CD14-positive monocyte (primary cell): ENCODE results near the gene TESPA1. TPM values are rescaled to one million over a fixed set of nuclear protein-coding genes. Genes with fewer than 3 reads are reported as not detected.

Experiments used
- DNase-seq, 3 donors: peaks; one replicate each; pipeline ENCODE4 v3.0.0-alpha.2; 2011 to 2022
- H2AFZ ChIP-seq: 2 replicates; pipeline ENCODE4 v1.6.0; 2012; ENCODE audit warnings: mild to moderate bottlenecking, low read depth, low read length, inconsistent platforms; ENCODE audit not compliant: insufficient read depth, poor library complexity, severe bottlenecking
- H3K27ac ChIP-seq, 2 donors: 1 replicate in 1 of 2; 2 replicates in 1 of 2; pipeline ENCODE4 v1.5.1; 2012 to 2013; ENCODE audit warnings: low read length in 2 of 2, control low read depth in 1 of 2, inconsistent platforms in 1 of 2, low read depth in 1 of 2, mild to moderate bottlenecking in 1 of 2
- H3K27me3 ChIP-seq, 2 donors: one replicate each; pipeline versions ENCODE4 v1.6.0 to v1.6.1; 2011 to 2013; ENCODE audit warnings: low read length in 2 of 2; ENCODE audit not compliant: control insufficient read depth in 2 of 2, insufficient read depth in 2 of 2
- H3K36me3 ChIP-seq, 2 donors: replicated peaks in 1 of 2; 1 replicate in 1 of 2; 2 replicates in 1 of 2; pipeline versions ENCODE4 v1.5.1 to v1.6.1; 2012 to 2013; ENCODE audit warnings: low read length in 2 of 2, control low read depth in 1 of 2, inconsistent platforms in 1 of 2, mild to moderate bottlenecking in 1 of 2; ENCODE audit not compliant: insufficient read depth in 2 of 2, control insufficient read depth in 1 of 2
- H3K4me1 ChIP-seq, 2 donors: 1 replicate in 1 of 2; 2 replicates in 1 of 2; pipeline versions ENCODE4 v1.5.1 to v1.6.1; 2012 to 2013; ENCODE audit warnings: low read length in 2 of 2, control low read depth in 1 of 2, inconsistent platforms in 1 of 2, mild to moderate bottlenecking in 1 of 2, moderate library complexity in 1 of 2; ENCODE audit not compliant: insufficient read depth in 2 of 2, control insufficient read depth in 1 of 2
- H3K4me2 ChIP-seq: replicated peaks from 2 replicates; pipeline ENCODE3; 2012; ENCODE audit warnings: low read length, moderate library complexity, mild to moderate bottlenecking; ENCODE audit not compliant: poor library complexity, severe bottlenecking; ENCODE audit errors: extremely low read depth
- H3K4me3 ChIP-seq, 3 experiments: fragments of 200-600 bp in 1 of 3; sonication (generic) in 1 of 3; replicated peaks in 1 of 3; 1 replicate in 2 of 3; 2 replicates in 1 of 3; pipeline ENCODE4 v1.5.1; 2011 to 2013; ENCODE audit warnings: low read length in 3 of 3, mild to moderate bottlenecking in 3 of 3, control low read depth in 2 of 3, low read depth in 2 of 3, inconsistent platforms in 1 of 3, moderate library complexity in 1 of 3
- H3K79me2 ChIP-seq: 2 replicates; pipeline ENCODE4 v1.6.0; 2012; ENCODE audit warnings: mild to moderate bottlenecking, control low read depth, inconsistent platforms, low read length, moderate library complexity; ENCODE audit not compliant: insufficient read depth
- H3K9ac ChIP-seq: 2 replicates; pipeline ENCODE4 v1.6.0; 2017; ENCODE audit warnings: low read length, mild to moderate bottlenecking; ENCODE audit not compliant: insufficient read depth, poor library complexity, severe bottlenecking
- H3K9me3 ChIP-seq, 2 donors: replicated peaks in 1 of 2; 1 replicate in 1 of 2; 2 replicates in 1 of 2; pipeline versions ENCODE4 v1.5.1 to v1.6.1; 2012 to 2013; ENCODE audit warnings: low read length in 2 of 2, control low read depth in 1 of 2; ENCODE audit not compliant: control insufficient read depth in 1 of 2, insufficient read depth in 1 of 2
- H4K20me1 ChIP-seq: 2 replicates; pipeline ENCODE4 v1.6.0; 2012; ENCODE audit warnings: mild to moderate bottlenecking, low read length, control low read depth, moderate library complexity; ENCODE audit not compliant: insufficient read depth
- H3K27ac Mint-ChIP-seq, 7 donors: one replicate each; pipeline ENCODE4 v1.8.0; 2020; ENCODE audit warnings: mild to moderate bottlenecking in 7 of 7, mixed read lengths in 7 of 7, moderate library complexity in 6 of 7, inconsistent platforms in 2 of 7
- H3K27me3 Mint-ChIP-seq, 3 donors: one replicate each; pipeline ENCODE4 v1.8.0; 2021 to 2022; ENCODE audit warnings: low read depth in 3 of 3, mild to moderate bottlenecking in 3 of 3, mixed read lengths in 3 of 3, moderate library complexity in 3 of 3, inconsistent platforms in 1 of 3
- H3K36me3 Mint-ChIP-seq, 2 donors: one replicate each; pipeline ENCODE4 v1.8.0; 2020; ENCODE audit warnings: mixed read lengths in 2 of 2, inconsistent platforms in 1 of 2, mild to moderate bottlenecking in 1 of 2
- H3K4me1 Mint-ChIP-seq: one replicate; pipeline ENCODE4 v1.8.0; 2020; ENCODE audit warnings: mild to moderate bottlenecking, mixed read lengths
- H3K4me3 Mint-ChIP-seq, 2 donors: one replicate each; pipeline ENCODE4 v1.8.0; 2020; ENCODE audit warnings: mild to moderate bottlenecking in 2 of 2, mixed read lengths in 2 of 2, moderate library complexity in 1 of 2
- H3K9me3 Mint-ChIP-seq, 7 donors: one replicate each; pipeline ENCODE4 v1.8.0; 2020 to 2022; ENCODE audit warnings: mixed read lengths in 7 of 7, mild to moderate bottlenecking in 6 of 7, moderate library complexity in 6 of 7, inconsistent platforms in 2 of 7
- CTCF ChIP-seq: fragments of 200-600 bp; IDR thresholded peaks from one replicate; pipeline ENCODE4 v1.8.0; 2022; ENCODE audit warnings: antibody characterized with exemption, mild to moderate bottlenecking
- WGBS: methylation state at CpG from one replicate; pipeline ENCODE4 v1.1.5; 2013; ENCODE audit warnings: missing lambda C conversion rate; ENCODE audit not compliant: insufficient coverage; 5-methylcytosine and 5-hydroxymethylcytosine counted together
- intact Hi-C, 2 donors: fragments of 100-400 bp; cut with micrococcal nuclease; formaldehyde crosslinking; loops; one replicate each; pipeline versions ENCODE4 v1.15.0 to v1.15.1; 2023
- polyA minus RNA-seq: library from RNA; depleted of rRNA, polyadenylated mRNA; stranded (reverse); fragments of >200 nt; gene quantifications from 2 replicates; pipeline ENCODE4 v1.2.3, GENCODE V29; 2012
- polyA plus RNA-seq, 3 donors: library from polyadenylated mRNA; depleted of rRNA in 1 of 3; unstranded in 2 of 3; stranded (reverse) in 1 of 3; fragments of 300-500 nt in 2 of 3; fragments of >200 nt in 1 of 3; fragmentation: Illumina TruSeq in 2 of 3; gene quantifications; 1 replicate in 2 of 3; 2 replicates in 1 of 3; pipeline ENCODE4 v1.2.3, GENCODE V29; 2012 to 2021
- total RNA-seq, 12 experiments: library from RNA in 1 of 12; stranded (reverse) in 1 of 12; fragments of 120-200 nt in 1 of 12; gene quantifications; one replicate each; pipeline ENCODE4 v1.2.4 and lab custom pipeline; 2013 to 2026; ENCODE audit warnings: mixed read lengths in 6 of 12, inconsistent platforms in 1 of 12

Gene TESPA1
- 0.62 TPM for total RNA-seq (2013)
- under 1 TPM; 0.23 to 0.61 (median 0.37) TPM for polyA plus RNA-seq
- 0.42 and 0.96 TPM in 2 replicates for polyA minus RNA-seq
- 0 to 2.4 (median 0.50) reads per million in 11 experiments for total RNA-seq (lab: John Stamatoyannopoulos, UW)

GRCh38 chr12:54984658-54985376, at the start of gene TESPA1:
TSS of gene TESPA1 (minus strand) at chr12:54984762. CDS start at chr12:54974562, 10,200 bp downstream.
- H3K9me3 Mint-ChIP-seq: no peaks in the 10 kb centered on the region
- Histone ChIP-seq H2AFZ (peak within 1 kb of the TSS; percentile 66), H3K4me3 (peak within 1 kb of the TSS in 2 of 3 experiments; percentile 4 to 51), H3K79me2 (no peaks in the 10 kb centered on the region), H3K27ac (peak within 1 kb of the TSS in 1 of 2 donors; percentile 51), H4K20me1 (no peaks in the 10 kb centered on the region), H3K9ac (peak within 1 kb of the TSS; percentile 6), H3K4me2 (peak within 1 kb of the TSS; percentile 61), H3K27me3 (no peaks in the 10 kb centered on the region), H3K4me1 (peaks cover 16 to 18% of the 10 kb centered on the region in 2 donors), H3K36me3 (no peaks in the 10 kb centered on the region), H3K9me3 (no peaks in the 10 kb centered on the region)
- peaks cover 34% of the 10 kb centered on the region for H3K4me1 Mint-ChIP-seq
- no peak for TF ChIP-seq CTCF
- peaks cover 0 to 3% (median 2%) of the 10 kb centered on the region in 3 donors for H3K27me3 Mint-ChIP-seq
- intact Hi-C loops: no loop called here
- DNase-seq: peak; percentile 69 to 71 (median 71)
- peak within 1 kb of the TSS; percentile 57 to 77 for H3K4me3 Mint-ChIP-seq
- H3K36me3 Mint-ChIP-seq: peaks cover 0 to 2% of the 10 kb centered on the region in 2 donors
- peak within 1 kb of the TSS in 6 of 7 donors; percentile 22 to 68 (median 53) for H3K27ac Mint-ChIP-seq
- 0% methylated on average over 3 of the region's 12 CpGs for WGBS

GRCh38 chr12:55034218-55034617, 49.7 kb upstream of the TESPA1 start:
- Mint-ChIP-seq H3K4me1 (peaks cover 46% of the 10 kb centered on the region), H3K27ac (no peak overlapping the region), H3K36me3 (peaks cover 0 to 2% of the 10 kb centered on the region in 2 donors), H3K27me3 (peaks cover 0 to 1% (median 0%) of the 10 kb centered on the region in 3 donors), H3K4me3 (no peak overlapping the region), H3K9me3 (no peaks in the 10 kb centered on the region)
- H3K27ac ChIP-seq: no peak overlapping the region
- H3K36me3 ChIP-seq: no peaks in the 10 kb centered on the region
- peaks cover 31 to 47% of the 10 kb centered on the region in 2 donors for H3K4me1 ChIP-seq
- H3K9me3 ChIP-seq: no peaks in the 10 kb centered on the region
- H3K79me2 ChIP-seq: no peaks in the 10 kb centered on the region
- no peak overlapping the region for H3K4me2 ChIP-seq
- 89% methylated on average over 6 of the region's 6 CpGs for whole genome bisulfite sequencing
- H2AFZ ChIP-seq: peak overlapping the region; percentile 29
- no peak for DNase-seq
- TF ChIP-seq CTCF: no peak
- H3K27me3 ChIP-seq: peaks cover 0 to 2% of the 10 kb centered on the region in 2 donors
- H3K4me3 ChIP-seq: no peak overlapping the region
- intact Hi-C loops: no loop called here
- no peaks in the 10 kb centered on the region for H4K20me1 ChIP-seq
- H3K9ac ChIP-seq: no peak overlapping the region
